ENCODE results near the gene SNAPC4. TPM values are rescaled to one million over a fixed set of nuclear protein-coding genes. Genes with fewer than 3 reads are reported as not detected.
A peak's percentile ranks its signal among the peaks of the same experiment; 100 is the strongest.

The SNAPC4 gene
- total and polyA plus RNA-seq, 9 of the 15 experiments (the other 6 are each of a cell fraction or from before 2014, with no cell fraction given) = 0.21 to 21.8 (median 8.8) TPM

- Histone ChIP-seq H3K4me3 (no peak overlapping the region), H3K9me1 (ENCODE audit: control insufficient read depth, insufficient read depth, low read length) (peaks cover 9% of the 10 kb centered on the region), H3K4me1 (replicated peaks in 1 of 2; ENCODE audit: control insufficient read depth in 2 of 2, insufficient read depth in 2 of 2, low read length in 2 of 2) (peaks cover 0 to 30% of the 10 kb centered on the region in 2 experiments; a peak in 2 of 5 replicates), H3K4me2 (ENCODE audit: insufficient read depth, low read length) (no peak overlapping the region), H3K9ac (ENCODE audit: insufficient read depth in 1 of 2, low read depth in 2 of 2, low read length in 2 of 2) (peak overlapping the region in 1 of 2 experiments; percentile 45; a peak in 2 of 4 replicates), H4K20me1 (replicated peaks; ENCODE audit: control insufficient read depth, insufficient read depth, low read length) (0 out of 2 replicates have a peak, but pooled peaks cover 2% of the 10 kb centered on the region), H3K9me3 (replicated peaks; ENCODE audit: control insufficient read depth, insufficient read depth, low read depth, low read length) (no peaks in the 10 kb centered on the region), H3K27ac (ENCODE audit: extremely low read depth, low read depth, low read length) (no peak overlapping the region), H3K79me2 (ENCODE audit: control insufficient read depth, insufficient read depth, low read length) (peaks cover 3% of the 10 kb centered on the region), H3K27me3 (ENCODE audit: control insufficient read depth in 2 of 2, insufficient read depth in 2 of 2, low read length in 2 of 2) (no peaks in the 10 kb centered on the region), H2AFZ (ENCODE audit: low read depth, low read length) (no peak overlapping the region), H3K36me3 (ENCODE audit: control insufficient read depth, insufficient read depth, low read length) (peaks cover 51% of the 10 kb centered on the region; the same call in 2 of the 3 replicates)
- ATAC-seq (peak; percentile 47), FAIRE-seq (no peak), DNase-seq (ENCODE audit: extremely low read depth in 1 of 4, low spot score in 3 of 4) (no peak)
- ChIA-PET CTCF (ENCODE audit: low intra/inter-chr PET ratio) (no interaction called here), POLR2A (interaction anchor here (0.6 to 1.5 kb wide), 3 partner anchors 10 to 298 kb away, joined by 3 read pairs; no protein-coding TSS in a partner anchor)
- WGBS (ENCODE audit: insufficient coverage, low coverage, missing lambda C conversion rate) = 83% methylated on average over 18 of the region's 32 CpGs
- BruUV-seq (replicated peaks) = no TSS peak
- in situ Hi-C loops (cut with MboI) (no loop called here), intact Hi-C loops (cut with micrococcal nuclease) (no loop called here)
- no peak for TF ChIP-seq SAP30 (IDR thresholded peaks at IDR 0.05; ENCODE audit: borderline replicate concordance, insufficient read depth, low read depth, low read length, poor library complexity, severe bottlenecking)
- TF ChIP-seq SRF (CRISPR knock-in tag; IDR thresholded peaks at IDR 0.05) = no peak
- no peak for TF ChIP-seq RAD21 (CRISPR knock-in tag; conservative IDR thresholded peaks at IDR 0.05 in 1 of 2, IDR thresholded peaks at IDR 0.05 in 1 of 2)
- TF ChIP-seq ZBTB33 (CRISPR knock-in tag; IDR thresholded peaks at IDR 0.05) = peak; percentile 77
Observed at GRCh38 chr9:136429683-136430491, 29.9 kb upstream of the SNAPC4 start.
